Measurements from ENCODE around the gene NUDT22. TPM values are rescaled to one million over a fixed set of nuclear protein-coding genes. Genes with fewer than 3 reads are reported as not detected.
"Not testable (repeated sequence)": the region's sequence is repeated elsewhere in the genome, so short reads cannot be mapped to it uniquely, and the experiment has no call there.

Gene NUDT22
- total RNA-seq, 1 experiment from 2014 or later, result 70.0 TPM

- H2AFZ ChIP-seq (ENCODE audit: low read length), result no peak overlapping the region
- peaks cover 4% of the 10 kb centered on the region; the same call in 1 of the 2 replicates for H3K36me3 ChIP-seq (ENCODE audit: insufficient read depth, low read length)
- peaks cover 6% of the 10 kb centered on the region; the same call in 1 of the 2 replicates for H4K20me1 ChIP-seq (ENCODE audit: insufficient read depth, low read depth, low read length)
- H3K4me1 ChIP-seq (ENCODE audit: low read length), result peaks cover 53% of the 10 kb centered on the region
- DNase-seq, result peak; percentile 40
- H3K9me2 ChIP-seq (replicated peaks; ENCODE audit: insufficient read depth, low read length), result no peaks in the 10 kb centered on the region
- H3K27ac ChIP-seq (ENCODE audit: low read length), result peak overlapping the region; percentile 88
- peaks cover 30% of the 10 kb centered on the region for H3K79me2 ChIP-seq (ENCODE audit: low read length)
- H3K27me3 ChIP-seq (ENCODE audit: low read length), result no peaks in the 10 kb centered on the region
- H3K9ac ChIP-seq (ENCODE audit: low read length), result peak overlapping the region; percentile 96
- H3K9me3 ChIP-seq (ENCODE audit: low read length), result no peaks in the 10 kb centered on the region
- peak overlapping the region; percentile 97 for H3K4me3 ChIP-seq (ENCODE audit: low read length)
- peak overlapping the region; percentile 88 for H3K4me2 ChIP-seq (ENCODE audit: low read depth, low read length, poor library complexity, severe bottlenecking)
Observed at GRCh38 chr11:64244966-64245365, 18.9 kb downstream of the NUDT22 start.

GRCh38 chr11:64245401-64245796 lies 19.3 kb downstream of the NUDT22 start:
- Histone ChIP-seq H3K4me2 (ENCODE audit: low read depth, low read length, poor library complexity, severe bottlenecking) (peak overlapping the region; percentile 88), H3K79me2 (ENCODE audit: low read length) (peaks cover 30% of the 10 kb centered on the region), H3K9me3 (ENCODE audit: low read length) (no peaks in the 10 kb centered on the region), H2AFZ (ENCODE audit: low read length) (no peak overlapping the region), H4K20me1 (ENCODE audit: insufficient read depth, low read depth, low read length) (peaks cover 6% of the 10 kb centered on the region; the same call in 1 of the 2 replicates), H3K9ac (ENCODE audit: low read length) (peak overlapping the region; percentile 96), H3K27me3 (ENCODE audit: low read length) (no peaks in the 10 kb centered on the region), H3K36me3 (ENCODE audit: insufficient read depth, low read length) (peaks cover 4% of the 10 kb centered on the region; the same call in 1 of the 2 replicates), H3K27ac (ENCODE audit: low read length) (peak overlapping the region; percentile 88), H3K4me3 (ENCODE audit: low read length) (peak overlapping the region; percentile 97), H3K9me2 (replicated peaks; ENCODE audit: insufficient read depth, low read length) (no peaks in the 10 kb centered on the region), H3K4me1 (ENCODE audit: low read length) (peaks cover 49% of the 10 kb centered on the region)
- peak; percentile 76 for DNase-seq

GRCh38 chr11:64245797-64246620 lies 19.9 kb downstream of the NUDT22 start:
- Histone ChIP-seq H3K9me2 (replicated peaks; ENCODE audit: insufficient read depth, low read length) (no peaks in the 10 kb centered on the region), H3K4me3 (ENCODE audit: low read length) (peak overlapping the region; percentile 97), H3K36me3 (ENCODE audit: insufficient read depth, low read length) (peaks cover 4% of the 10 kb centered on the region; the same call in 1 of the 2 replicates), H3K9ac (ENCODE audit: low read length) (peak overlapping the region; percentile 96), H2AFZ (ENCODE audit: low read length) (no peak overlapping the region), H3K4me2 (ENCODE audit: low read depth, low read length, poor library complexity, severe bottlenecking) (peak overlapping the region; percentile 88), H3K27me3 (ENCODE audit: low read length) (no peaks in the 10 kb centered on the region), H4K20me1 (ENCODE audit: insufficient read depth, low read depth, low read length) (peaks cover 6% of the 10 kb centered on the region; the same call in 1 of the 2 replicates), H3K27ac (ENCODE audit: low read length) (peak overlapping the region; percentile 88), H3K79me2 (ENCODE audit: low read length) (peaks cover 30% of the 10 kb centered on the region), H3K4me1 (ENCODE audit: low read length) (peaks cover 53% of the 10 kb centered on the region), H3K9me3 (ENCODE audit: low read length) (no peaks in the 10 kb centered on the region)
- peak; percentile 86 for DNase-seq

GRCh38 chr11:64246621-64246870 lies 20.5 kb downstream of the NUDT22 start:
- H3K9me2 ChIP-seq (replicated peaks; ENCODE audit: insufficient read depth, low read length); H3K9me3 ChIP-seq (ENCODE audit: low read length); H3K27me3 ChIP-seq (ENCODE audit: low read length); H3K27ac ChIP-seq (ENCODE audit: low read length); DNase-seq; H2AFZ ChIP-seq (ENCODE audit: low read length); H4K20me1 ChIP-seq (ENCODE audit: insufficient read depth, low read depth, low read length); H3K36me3 ChIP-seq (ENCODE audit: insufficient read depth, low read length): not testable (repeated sequence)
- Histone ChIP-seq H3K79me2 (ENCODE audit: low read length) (peaks cover 30% of the 10 kb centered on the region), H3K4me1 (ENCODE audit: low read length) (peaks cover 56% of the 10 kb centered on the region), H3K4me3 (ENCODE audit: low read length) (peak overlapping the region; percentile 97; the same call in 1 of the 2 replicates), H3K4me2 (ENCODE audit: low read depth, low read length, poor library complexity, severe bottlenecking) (peak overlapping the region; percentile 88), H3K9ac (ENCODE audit: low read length) (peak overlapping the region; percentile 96)

- H4K20me1 ChIP-seq (ENCODE audit: insufficient read depth, low read depth, low read length), result peaks cover 6% of the 10 kb centered on the region; the same call in 1 of the 2 replicates
- H3K36me3 ChIP-seq (ENCODE audit: insufficient read depth, low read length), result peaks cover 4% of the 10 kb centered on the region; the same call in 1 of the 2 replicates
- no peaks in the 10 kb centered on the region for H3K9me2 ChIP-seq (replicated peaks; ENCODE audit: insufficient read depth, low read length)
- H2AFZ ChIP-seq (ENCODE audit: low read length), result peak within 1 kb of the TSS; percentile 91; the same call in 1 of the 2 replicates
- peak within 1 kb of the TSS; percentile 97 for H3K4me3 ChIP-seq (ENCODE audit: low read length)
- peak within 1 kb of the TSS; percentile 96 for H3K9ac ChIP-seq (ENCODE audit: low read length)
- peaks cover 60% of the 10 kb centered on the region for H3K4me1 ChIP-seq (ENCODE audit: low read length)
- H3K79me2 ChIP-seq (ENCODE audit: low read length), result peaks cover 33% of the 10 kb centered on the region
- peak within 1 kb of the TSS; percentile 100 for H3K4me2 ChIP-seq (ENCODE audit: low read depth, low read length, poor library complexity, severe bottlenecking)
- peak; percentile 93 for DNase-seq
- peak within 1 kb of the TSS; percentile 88 for H3K27ac ChIP-seq (ENCODE audit: low read length)
- H3K27me3 ChIP-seq (ENCODE audit: low read length), result no peaks in the 10 kb centered on the region
- H3K9me3 ChIP-seq (ENCODE audit: low read length), result no peaks in the 10 kb centered on the region
Observed at GRCh38 chr11:64246871-64247728, 21.0 kb downstream of the NUDT22 start, which contains the start of gene PPP1R14B. TSS of gene PPP1R14B (minus strand) at chr11:64246943. CDS start at chr11:64246673, 270 bp downstream.

GRCh38 chr11:64247729-64248531 lies 21.9 kb downstream of the NUDT22 start:
- Histone ChIP-seq H3K4me3 (ENCODE audit: low read length) (peak overlapping the region; percentile 81; the same call in 1 of the 2 replicates), H3K9ac (ENCODE audit: low read length) (no peak overlapping the region), H3K79me2 (ENCODE audit: low read length) (peaks cover 30% of the 10 kb centered on the region)

GRCh38 chr11:64248578-64248977 lies 22.5 kb downstream of the NUDT22 start:
- no peak overlapping the region for H3K4me3 ChIP-seq (ENCODE audit: low read length)
- H3K79me2 ChIP-seq (ENCODE audit: low read length), result peaks cover 26% of the 10 kb centered on the region
- H3K4me1 ChIP-seq (ENCODE audit: low read length), result peaks cover 59% of the 10 kb centered on the region
- peaks cover 6% of the 10 kb centered on the region; the same call in 1 of the 2 replicates for H4K20me1 ChIP-seq (ENCODE audit: insufficient read depth, low read depth, low read length)
- DNase-seq, result no peak
- no peak overlapping the region for H3K27ac ChIP-seq (ENCODE audit: low read length)
- no peaks in the 10 kb centered on the region for H3K27me3 ChIP-seq (ENCODE audit: low read length)
- no peaks in the 10 kb centered on the region for H3K9me3 ChIP-seq (ENCODE audit: low read length)
- no peaks in the 10 kb centered on the region for H3K9me2 ChIP-seq (replicated peaks; ENCODE audit: insufficient read depth, low read length)
- H3K9ac ChIP-seq (ENCODE audit: low read length), result no peak overlapping the region
- H3K36me3 ChIP-seq (ENCODE audit: insufficient read depth, low read length), result peaks cover 3% of the 10 kb centered on the region; the same call in 1 of the 2 replicates
- no peak overlapping the region for H2AFZ ChIP-seq (ENCODE audit: low read length)
- H3K4me2 ChIP-seq (ENCODE audit: low read depth, low read length, poor library complexity, severe bottlenecking), result no peak overlapping the region

More at GRCh38 chr11:64247729-64248531, 21.9 kb downstream of the NUDT22 start:
- Histone ChIP-seq H4K20me1 (ENCODE audit: insufficient read depth, low read depth, low read length) (peaks cover 6% of the 10 kb centered on the region; the same call in 1 of the 2 replicates), H3K27me3 (ENCODE audit: low read length) (no peaks in the 10 kb centered on the region), H2AFZ (ENCODE audit: low read length) (no peak overlapping the region), H3K4me2 (ENCODE audit: low read depth, low read length, poor library complexity, severe bottlenecking) (peak overlapping the region; percentile 100), H3K27ac (ENCODE audit: low read length) (no peak overlapping the region), H3K9me2 (replicated peaks; ENCODE audit: insufficient read depth, low read length) (no peaks in the 10 kb centered on the region), H3K36me3 (ENCODE audit: insufficient read depth, low read length) (peaks cover 4% of the 10 kb centered on the region; the same call in 1 of the 2 replicates), H3K9me3 (ENCODE audit: low read length) (no peaks in the 10 kb centered on the region), H3K4me1 (ENCODE audit: low read length) (peaks cover 60% of the 10 kb centered on the region)
- peak; percentile 49 for DNase-seq

Measured in Karpas-422 (cell line).